ENCODE data around the gene DUSP3.

Gene DUSP3

DNA sequence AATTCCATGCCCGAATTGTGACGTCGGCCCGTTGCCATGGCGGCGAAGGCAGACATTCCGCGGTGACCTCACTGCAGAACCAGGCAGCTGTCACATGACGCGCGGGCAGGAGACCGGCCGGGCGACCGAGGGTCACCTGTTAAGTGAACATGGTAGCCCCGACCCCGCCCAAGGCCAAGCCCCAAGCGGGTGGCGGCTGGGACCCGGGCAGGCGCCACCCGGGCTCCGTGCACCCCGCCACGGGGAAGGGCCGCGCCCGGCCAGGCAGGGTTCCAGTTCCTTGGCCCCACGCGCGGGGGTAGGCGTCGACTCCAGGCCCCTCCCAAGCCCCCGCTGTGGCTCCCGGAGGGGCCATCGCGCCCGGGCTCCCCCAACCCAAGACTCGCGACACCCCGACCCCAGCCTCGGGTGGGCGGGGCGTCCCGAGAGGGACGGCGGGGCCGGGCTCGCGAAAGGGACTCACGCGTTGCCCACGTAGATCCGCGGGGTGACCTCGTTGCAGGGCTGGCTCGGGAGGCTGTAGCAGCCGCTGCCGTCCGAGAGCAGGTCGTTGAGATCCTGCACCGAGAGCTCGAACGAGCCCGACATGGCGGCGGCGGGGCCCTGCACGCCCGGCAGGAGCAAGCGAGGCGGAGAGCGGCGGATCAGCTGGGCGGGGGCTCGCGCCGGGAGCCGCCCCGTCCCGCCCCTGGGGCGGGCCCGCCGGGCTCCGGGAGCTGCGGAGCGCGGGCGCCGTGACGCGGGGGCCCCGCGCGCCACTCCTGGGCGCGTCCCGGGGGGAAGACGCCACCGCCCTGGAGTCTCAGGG, at the start of gene DUSP3:
Gene DUSP3 (minus strand): TSS at position 641 of the 808 bp plus-strand sequence. CDS start 53 bp downstream, at position 588.
- DNase-seq = peak; percentile 90

DNA sequence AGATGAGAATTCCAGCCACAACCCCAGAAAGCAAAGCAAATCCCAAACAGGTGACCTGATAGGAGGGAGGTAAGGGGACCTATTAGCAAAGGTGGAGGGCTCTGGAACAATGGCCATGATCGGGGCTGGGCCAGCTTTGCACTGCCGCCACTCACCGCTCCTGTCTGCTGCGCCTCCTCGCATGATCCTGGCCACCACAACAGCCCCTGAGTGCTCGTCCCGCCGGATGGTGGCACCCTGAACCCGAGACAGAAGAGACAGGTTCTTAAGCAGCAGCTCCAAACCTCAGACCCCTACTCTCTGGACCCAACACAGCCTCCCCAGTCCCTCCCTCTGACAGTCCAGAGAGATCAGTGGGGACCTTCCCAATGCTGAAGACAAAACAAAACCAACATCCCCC, 48.8 kb upstream of the DUSP3 start:
- DNase-seq = no peak

DNA sequence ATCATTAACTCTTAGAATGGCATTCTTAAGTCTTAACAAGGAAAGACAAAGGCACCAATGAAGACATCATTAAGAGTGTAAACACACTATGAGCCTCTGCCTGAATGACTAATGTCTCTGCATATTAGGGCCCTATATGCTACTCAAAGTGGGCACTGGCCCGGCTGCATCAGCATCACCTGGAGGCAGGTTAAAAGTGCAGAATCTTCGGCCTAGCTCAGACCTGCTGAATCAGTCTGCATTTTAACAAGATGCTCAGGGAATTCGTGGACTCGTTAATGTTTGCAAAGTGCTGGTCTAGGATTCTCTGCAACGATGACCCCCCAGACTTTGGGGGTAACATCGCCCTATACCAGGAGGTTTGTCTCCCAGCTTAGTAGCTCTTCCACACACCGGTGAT, 47.4 kb upstream of the DUSP3 start:
- DNase-seq = no peak

DNA sequence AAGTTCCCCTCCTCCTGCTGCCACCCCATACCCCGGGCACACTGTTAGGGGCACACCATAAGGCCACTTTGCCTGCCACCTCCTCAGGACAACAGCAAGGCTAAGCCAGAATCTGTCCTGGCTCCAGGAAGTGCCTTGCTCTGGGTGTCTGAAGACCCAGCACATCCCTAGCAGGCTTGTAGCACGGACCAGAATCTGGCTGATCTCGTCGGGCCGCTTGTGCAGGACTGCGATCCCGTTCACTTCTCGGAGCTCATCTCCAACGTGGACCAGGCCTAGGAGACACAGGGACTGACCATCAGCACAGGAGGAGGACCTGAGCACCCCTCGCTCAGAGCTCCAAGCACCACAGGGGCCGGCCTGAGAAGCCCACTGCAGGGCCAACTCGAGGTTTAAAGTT, 46.8 kb upstream of the DUSP3 start:
- no peak for DNase-seq

DNA sequence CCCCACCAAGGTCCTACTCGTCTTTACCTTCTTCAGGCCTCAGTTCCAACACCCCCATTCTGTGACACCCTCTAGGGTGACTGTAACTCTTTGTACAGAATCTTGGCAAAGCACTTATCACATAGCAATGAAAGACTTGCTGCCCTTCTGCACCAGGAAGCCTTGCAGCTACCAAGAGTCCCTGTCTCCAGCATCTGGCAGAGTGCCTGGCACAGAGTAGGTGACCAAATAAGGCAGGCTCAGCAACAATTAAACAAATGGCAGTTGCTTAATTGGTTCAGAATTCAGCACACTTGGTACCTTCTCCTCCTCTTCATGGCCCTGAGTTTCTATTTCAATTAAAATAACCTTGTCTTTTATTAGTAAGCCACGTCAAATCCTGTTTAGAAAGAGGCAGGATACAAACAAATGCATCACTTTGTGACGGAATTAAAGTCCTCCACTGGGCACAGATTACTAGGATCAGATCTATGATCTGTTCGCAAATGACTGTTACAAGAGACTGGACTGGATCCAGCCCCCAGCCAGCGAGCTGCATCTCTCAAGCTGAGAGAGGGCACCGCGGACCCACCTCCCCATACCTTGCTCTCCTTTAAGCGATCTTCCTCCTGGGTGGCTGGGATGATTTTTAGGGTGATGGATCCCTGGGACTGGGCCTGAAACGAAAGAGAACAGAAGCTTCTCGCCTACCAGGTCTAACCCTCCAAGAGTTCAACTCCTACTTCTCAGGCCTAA, 44.7 kb upstream of the DUSP3 start:
- DNase-seq = no peak

DNA sequence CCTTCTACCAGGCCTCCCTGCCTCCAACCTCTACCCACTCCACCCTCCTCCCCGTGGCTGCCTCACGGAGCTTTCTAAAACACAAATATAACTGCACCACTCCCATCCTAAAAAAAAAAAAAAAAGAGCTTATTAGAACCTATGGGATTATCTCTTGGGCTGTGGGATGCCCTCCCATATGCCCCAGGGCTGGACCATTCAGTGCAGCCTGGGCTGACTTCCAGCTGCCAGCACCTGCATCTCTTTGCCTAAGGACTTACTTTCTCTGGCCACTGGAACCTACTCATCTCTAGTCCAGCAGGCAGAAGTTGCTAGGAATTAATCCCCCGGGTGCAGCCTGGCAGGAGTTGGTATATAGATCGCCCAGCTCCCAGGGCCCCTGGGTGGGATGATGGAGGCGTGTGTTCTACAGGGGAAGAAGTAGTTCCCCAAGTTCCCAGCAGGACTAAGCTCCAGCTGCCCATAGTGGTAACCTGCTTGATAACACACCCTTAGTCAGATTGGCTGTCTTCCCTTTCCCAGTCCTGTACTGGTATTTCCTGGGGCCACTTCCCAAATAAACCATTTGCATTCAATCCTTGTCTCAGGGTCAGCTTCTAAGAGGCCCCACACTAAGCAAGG, 43.9 kb upstream of the DUSP3 start:
- no peak for DNase-seq

DNA sequence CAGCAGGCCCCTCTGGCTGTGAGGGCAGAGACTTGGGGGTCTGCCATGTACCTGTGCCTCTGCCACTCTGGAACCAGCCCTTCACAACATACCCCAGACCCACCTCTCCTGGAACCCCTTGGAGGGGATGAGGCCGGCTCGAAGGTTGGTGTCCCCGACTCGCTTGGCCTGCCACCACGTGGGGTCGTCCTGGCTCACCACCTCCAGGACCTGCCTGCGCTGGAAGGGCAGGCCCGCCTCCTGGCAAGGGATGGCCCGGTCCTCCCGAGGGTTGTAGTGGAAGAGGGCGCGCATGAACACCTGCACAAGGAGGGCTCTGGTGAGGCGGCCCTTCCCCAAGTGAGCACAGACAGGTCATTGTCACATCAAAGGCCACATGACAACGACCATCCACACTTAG, 42.0 kb upstream of the DUSP3 start:
- no peak for DNase-seq

DNA sequence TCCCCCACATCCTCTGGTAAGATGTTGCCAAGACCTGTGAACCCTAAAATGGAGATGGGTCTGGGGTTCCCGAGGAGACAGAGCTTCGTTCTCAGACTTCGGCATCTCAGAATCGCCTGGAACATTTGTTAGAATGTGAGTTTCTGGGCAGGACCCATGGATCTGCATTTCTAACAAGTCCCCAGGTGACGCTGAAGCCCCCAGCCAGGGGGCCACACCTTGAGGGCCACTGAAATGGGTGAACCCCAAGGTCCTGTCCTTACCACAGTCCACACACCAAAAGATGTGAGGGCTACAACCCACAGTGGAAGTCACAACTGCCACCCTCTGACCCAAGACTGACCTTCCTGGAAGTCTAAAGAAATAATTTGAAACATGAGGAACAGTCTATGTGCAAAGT, 40.2 kb upstream of the DUSP3 start:
- DNase-seq = no peak

DNA sequence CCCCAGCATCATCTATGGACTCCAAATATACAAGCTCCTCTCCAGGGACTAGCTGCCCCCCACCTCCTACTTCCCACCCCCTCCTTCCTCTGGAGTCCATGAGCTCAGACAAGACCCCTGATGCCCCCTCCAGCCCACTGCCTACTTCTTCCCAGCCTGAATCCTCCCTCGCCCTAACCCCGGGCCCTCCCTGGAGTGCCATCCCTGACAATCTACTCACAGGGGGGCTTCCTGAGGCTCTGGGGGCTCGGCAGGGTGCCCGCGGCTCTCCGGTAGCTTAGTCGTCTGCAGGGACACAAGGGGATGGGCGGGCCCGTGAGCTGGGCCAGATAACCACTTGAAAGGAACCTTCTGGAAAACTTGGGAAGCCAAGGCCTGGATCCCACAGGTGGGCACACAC, 39.0 kb upstream of the DUSP3 start:
- DNase-seq = no peak

DNA sequence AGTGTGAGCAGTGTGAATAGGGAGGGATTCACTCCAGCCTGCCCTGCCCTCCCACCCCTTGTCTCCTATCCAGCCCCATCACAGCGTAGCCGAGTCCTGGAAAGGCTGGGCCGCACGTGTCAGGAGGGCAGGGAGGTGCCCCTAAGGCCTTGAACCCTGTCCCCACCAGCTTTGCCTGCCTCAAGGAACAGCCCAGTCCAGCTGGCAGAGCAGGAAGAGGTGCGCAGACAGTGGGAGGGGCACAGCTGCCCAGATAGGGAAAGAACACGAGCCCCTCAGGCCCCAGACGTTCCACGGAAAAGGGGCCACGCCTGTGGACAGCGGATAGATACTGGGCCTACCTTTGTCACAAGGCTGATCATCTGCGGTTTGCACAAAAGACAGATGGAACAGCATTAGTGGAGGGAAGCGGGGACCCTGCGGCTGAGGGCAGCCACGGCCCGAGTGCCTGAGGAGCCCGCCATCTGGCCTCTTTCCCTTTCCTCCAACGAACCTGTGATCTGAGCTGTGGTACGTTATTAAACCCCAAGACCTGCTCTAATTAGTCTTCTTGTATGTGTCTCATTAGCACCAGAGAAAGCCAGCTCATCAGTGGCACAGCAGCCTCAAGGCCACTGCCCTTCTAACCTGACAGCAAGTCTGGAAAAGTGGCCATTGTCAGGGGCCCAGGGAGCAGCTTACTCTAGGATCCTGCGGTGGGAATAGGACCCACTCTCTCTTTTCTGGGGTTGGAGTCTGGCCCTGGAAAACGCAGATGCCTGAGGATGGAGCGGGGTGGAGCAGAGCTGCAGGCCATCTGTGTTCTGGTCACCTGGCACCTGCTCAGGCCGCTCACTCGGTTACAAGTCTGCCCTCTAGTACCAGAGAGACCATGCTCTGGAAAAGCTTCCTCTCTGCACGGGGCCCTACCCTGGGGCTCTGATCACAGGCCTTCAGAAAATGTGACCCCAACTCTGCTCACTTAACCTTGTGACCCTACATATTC, 37.9 kb upstream of the DUSP3 start:
- no peak for DNase-seq

DNA sequence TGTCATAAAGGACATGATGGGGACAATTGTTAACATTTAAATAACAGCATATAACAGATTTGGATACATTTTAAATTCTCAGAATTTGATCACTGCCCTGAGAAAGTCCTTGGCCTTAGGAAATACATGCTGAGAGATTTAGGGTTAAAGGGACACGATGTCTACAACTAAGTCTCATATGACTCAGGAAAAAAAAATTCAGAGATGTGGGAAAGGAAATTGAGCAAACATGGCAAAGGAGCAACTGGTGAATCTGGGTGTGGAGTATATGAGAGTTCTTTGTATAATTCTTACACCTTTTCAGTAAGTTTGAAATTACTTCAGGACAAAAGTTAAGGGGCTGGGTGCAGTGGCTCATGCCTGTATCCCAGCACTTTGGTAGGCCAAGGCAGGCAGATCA, 35.9 kb upstream of the DUSP3 start:
- DNase-seq = peak; percentile 67

DNA sequence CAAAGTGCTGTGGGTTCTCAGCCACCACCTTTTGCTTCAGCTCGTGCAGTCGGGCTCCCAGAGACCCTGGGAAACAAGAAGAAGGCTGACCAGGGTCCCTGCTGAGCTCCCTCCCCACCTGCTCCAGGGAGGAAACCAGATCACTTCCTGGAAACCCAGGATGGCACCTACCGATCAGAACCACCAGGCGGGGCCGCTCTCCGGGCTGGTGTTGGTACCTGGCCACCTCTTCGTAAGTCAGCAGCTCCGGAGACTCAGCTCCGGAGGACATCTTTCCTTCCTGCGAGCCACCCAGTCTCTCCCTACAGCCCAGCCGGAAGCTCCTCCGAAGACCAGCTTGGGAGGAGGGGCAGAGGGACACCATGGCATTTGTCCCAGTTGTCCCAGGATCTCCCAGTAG, 35.2 kb upstream of the DUSP3 start:
- no peak for DNase-seq

DNA sequence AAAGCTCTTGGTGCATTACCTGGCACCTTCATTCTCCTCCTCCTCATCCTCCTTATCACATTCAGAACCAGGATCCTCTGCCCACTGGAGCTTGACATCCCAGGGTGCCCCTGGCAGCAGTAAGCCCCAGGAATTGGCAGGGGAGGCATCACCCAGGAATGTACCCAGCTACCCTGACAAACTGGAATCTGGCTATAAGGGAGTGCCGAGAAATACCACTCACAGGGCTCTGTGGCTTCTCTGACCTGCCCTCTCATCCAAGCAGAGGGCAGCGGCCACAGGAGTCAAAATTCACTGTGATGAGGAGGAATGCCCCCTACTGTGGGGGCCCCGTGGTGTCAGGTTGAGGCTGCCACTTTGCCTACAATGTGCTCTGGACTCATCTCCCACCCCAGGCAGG, 34.6 kb upstream of the DUSP3 start:
- no peak for DNase-seq

DNA sequence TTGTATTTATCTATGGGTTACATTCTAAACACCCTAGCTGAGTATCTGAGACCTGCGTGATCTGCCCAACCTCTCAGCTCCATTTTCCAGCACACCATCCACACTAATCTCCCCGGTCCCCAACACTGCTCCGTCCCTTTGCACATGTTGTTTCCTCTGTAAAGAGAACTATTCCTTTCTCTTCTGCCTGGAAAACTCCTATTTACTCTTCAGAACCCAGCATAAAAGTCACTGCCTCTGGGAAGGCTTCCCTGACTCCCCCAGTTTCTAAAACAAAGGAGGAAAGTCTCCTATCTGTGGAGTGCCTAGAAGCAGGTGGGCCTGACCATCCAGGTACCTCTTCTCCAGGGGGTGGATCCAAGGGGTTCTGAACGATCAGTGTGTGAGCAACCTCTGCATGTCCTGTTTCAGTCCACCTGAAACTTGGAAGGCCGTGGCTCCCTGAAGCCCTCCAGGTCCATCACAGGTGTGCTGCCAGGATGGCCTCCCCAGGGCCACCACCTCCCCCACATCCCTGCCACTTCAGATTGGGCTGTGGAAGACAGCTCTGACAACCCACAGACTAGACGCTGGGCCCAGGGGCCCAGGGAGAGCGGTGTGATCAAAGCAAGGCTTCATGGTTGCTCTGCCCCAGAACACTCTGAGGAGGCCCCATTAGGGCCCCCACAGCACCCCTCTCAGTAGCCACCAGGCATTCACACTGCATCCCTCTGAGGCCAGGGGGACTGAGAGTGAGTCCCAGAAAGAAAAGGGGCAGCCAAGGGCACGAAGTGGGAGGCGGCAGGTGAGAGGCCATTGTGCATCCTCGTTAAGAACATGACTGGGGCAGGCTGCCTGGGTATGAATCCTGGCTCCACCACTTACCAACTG, 33.9 kb upstream of the DUSP3 start:
- no peak for DNase-seq

DNA sequence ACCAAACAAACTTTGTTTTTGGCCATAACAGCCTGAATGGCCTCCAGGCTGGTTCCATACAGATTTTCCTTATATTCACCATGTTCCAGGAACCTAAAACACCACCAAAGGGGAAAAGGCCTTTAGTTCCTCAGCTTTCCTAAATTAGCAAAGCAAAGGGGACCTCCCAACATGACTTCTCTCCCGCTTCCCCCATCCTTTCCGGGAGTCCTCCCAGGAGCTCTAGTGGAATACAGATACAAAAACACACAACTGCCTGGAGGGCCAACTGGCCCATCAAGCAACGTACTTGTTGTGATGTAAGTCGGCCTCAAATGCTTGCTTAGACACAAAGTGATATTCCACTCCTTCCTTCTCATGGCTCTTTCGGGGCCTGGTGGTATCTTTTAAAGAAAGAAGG, 32.0 kb upstream of the DUSP3 start:
- DNase-seq = no peak

DNA sequence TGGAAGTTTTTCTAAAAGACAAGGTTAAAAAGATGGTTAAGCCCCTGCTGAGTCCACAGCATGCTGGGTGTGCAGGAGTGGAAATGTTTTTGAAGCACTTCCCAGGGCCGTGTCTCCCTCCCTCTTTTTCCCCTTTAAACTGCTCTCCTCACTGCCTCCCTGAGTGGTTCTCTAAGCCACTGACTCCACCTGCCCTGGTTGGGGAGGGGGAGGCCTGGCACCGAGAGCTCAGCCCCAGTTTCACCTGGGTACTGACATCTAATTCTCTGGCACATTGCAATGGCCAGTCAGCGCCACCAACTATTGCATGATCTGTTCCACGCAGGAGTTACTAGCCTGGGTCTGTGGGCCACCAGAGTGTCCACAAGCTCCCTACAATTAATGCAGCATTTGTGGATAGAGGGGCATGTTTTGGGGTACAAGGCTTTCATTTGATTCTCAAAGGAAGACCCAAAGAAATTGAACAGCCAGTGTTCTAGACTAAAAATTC, 31.5 kb upstream of the DUSP3 start:
- no peak for DNase-seq

DNA sequence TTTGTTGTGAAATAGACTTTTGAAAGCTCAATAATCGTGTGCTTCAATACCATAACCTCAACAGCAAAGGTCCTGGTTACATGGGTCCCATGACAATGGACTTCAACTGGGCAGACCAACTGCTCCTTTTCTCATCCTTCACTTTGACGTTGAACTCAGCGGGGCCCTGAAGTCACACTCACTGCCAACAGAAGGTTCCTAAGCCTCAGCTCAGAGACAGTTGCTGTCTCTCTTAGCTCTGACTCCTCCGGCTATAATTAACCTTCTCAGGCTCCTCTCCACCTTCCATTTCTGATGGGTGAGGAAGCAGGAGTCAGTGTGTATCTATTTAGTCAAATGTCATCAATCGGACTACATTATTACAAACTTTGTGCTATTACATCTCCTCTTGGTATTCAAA, 30.3 kb upstream of the DUSP3 start:
- DNase-seq = no peak

DNA sequence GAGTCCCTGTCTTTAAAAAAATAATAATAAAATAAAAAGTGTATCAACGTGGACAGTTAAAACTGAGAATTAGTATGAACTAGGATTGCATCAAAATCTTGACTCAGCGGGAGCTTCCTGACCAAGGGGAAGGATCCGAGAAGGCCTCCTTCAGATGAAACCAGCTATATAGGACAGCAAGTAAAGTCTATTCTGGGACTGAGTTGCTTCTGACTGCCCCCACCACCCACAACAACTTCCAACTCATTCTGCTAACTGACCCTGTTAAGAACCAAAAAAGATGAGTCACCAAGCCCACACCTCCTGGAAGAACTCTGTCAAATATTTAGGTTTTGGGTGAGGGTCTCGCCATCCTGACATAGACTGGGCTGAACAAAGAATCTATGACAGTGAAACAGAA, 29.3 kb upstream of the DUSP3 start:
- peak; percentile 46 for DNase-seq

DNA sequence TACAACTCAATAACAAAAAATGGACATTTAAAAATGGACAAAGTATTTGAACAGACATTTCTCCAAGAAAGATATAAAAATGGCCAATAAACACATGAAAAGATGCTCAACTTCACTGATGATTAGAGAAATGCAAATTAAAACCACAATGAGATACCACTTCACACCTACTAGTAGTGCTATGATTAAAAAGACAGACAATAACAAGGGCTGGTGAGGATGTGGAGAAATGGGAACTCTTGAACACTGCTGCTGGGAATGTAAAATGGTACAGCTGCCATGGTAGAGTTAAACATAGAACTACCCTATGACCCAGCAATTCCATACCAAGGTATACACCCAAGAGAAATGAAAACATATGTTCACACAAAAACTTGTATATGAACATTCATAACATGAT, 26.3 kb upstream of the DUSP3 start:
- no peak for DNase-seq

DNA sequence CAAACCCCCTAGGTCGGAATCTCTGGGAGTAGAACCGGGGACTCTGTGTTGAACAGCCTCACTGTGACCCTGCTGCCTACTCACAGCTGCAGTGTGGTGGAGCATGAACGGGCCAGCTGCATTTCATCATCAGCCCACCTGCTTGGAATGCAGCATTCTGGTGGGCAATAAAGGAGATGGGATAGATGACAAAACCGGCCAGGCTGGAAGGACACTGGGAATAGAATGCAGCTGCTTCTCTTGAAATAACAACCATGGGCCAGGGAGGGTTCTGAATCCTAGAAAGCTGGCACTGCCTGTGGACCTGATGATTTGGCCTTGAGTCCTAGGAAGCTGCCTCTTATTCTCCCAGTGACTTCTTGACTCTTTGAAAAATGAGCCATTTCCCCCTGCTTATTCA, 25.0 kb upstream of the DUSP3 start:
- DNase-seq = no peak

DNA sequence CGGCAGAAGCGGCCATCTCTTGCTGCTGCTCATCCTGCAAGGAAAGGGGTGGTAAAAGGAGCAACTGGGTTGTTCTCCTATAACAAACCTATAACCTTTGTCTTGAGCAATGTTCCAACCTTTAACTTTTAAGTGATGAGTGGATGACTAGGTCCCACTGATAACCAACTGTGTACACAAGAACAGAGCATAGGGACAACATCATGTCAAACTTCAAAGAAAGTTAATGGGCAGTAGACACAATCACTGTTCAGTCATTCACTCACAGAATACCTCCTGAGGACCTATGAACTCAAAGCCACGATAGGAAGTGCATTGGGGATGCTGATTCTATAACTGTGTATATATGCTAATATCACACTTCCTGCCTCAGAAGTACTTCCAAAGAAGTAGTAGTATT, 23.1 kb upstream of the DUSP3 start:
- no peak for DNase-seq

DNA sequence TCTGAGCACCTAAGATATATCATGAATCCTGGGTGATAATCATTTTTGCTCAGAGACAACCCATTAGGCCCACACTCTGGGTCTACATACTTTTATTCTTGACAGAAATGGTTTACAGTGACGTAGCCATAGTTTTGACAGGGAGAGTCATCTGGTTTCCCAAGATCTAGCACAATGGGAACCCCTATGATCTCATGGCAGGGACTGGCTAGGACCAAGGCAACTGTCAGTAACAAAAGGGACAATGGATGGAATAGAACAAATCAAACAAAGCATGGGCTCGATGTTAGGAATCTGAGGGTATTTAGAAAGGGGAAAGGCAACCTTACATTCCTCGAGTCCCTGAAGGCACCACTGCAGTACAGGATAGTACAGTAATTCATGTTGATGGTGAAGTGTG, 22.0 kb upstream of the DUSP3 start:
- DNase-seq = no peak
